BE2C (cell line): ENCODE measurements around the gene GPR32.

Source experiments
- DNase-seq: peaks from one replicate; pipeline ENCODE4 v3.0.0-alpha.2; 2020
- H3K27me3 ChIP-seq: fragments of 250-450 bp; sonication (Bioruptor Pico); 2 replicates; pipeline ENCODE4 v1.5.1; 2020; ENCODE audit warnings: mild to moderate bottlenecking
- H3K36me3 ChIP-seq: fragments of 250-450 bp; sonication (Bioruptor Pico); 2 replicates; pipeline ENCODE4 v1.5.1; 2020; ENCODE audit warnings: mild to moderate bottlenecking
- H3K4me1 ChIP-seq: fragments of 250-450 bp; sonication (Bioruptor Pico); 2 replicates; pipeline ENCODE4 v1.5.1; 2020
- H3K4me3 ChIP-seq: 2 replicates; pipeline ENCODE4 v1.5.1; 2011; ENCODE audit warnings: low read depth, low read length
- H3K9me3 ChIP-seq: fragments of 250-450 bp; sonication (Bioruptor Pico); 2 replicates; pipeline ENCODE4 v1.5.1; 2020
- TF ChIP-seq, protein P1 (sequence below): IDR thresholded peaks from 2 replicates; pipeline ENCODE4 v1.5.1; 2012; ENCODE audit warnings: mild to moderate bottlenecking, low read depth, low read length

Gene GPR32

DNA sequence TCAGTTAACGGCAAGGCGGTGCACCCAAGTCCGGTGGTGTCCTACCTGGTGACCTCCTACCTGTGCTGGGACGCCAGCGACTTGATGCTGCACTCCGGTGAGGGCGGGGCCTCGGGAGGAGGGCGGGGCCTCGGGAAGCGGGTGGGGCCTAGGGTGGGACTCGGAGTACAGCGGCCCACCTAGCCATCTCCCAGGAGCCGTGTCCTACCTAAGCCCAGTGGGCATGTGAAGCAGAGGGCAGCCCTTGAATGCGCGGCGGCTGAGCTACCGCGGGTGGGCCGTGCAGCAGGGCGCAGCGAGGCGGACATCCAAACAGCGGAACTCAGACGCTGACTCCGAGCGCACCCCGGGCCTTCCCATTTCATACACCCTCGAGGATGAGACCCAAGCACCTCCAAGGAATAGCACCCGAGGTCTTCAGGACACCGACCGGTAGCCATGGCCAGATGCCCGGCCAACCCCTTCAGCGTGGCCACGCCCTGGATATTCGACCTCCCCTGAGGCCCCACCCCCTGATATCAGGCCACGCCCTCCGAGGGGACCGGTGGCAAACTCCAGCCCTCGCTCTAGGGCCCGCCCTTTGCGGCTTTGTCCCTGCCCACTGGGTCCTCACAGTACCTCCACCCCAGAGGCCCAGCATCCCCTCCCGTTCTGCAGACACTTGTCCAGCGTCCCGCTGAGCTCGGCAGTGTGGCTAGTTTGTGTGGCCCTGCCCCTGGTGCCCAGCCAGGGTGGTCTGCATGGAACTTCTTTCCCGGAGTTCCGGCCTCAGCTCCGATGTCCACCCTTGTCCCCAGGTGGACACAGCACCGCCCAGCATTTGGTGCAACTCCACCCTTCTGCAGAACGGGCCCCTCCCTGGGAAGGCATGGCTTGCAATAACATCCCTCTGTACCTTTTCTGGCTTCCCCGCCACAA lies 47.9 kb downstream of the GPR32 start:
- H3K9me3 ChIP-seq, result no peaks in the 10 kb centered on the region; the same call in 1 of the 2 replicates
- H3K4me1 ChIP-seq, result peaks cover 17% of the 10 kb centered on the region
- peak; percentile 95 for DNase-seq
- H3K27me3 ChIP-seq, result no peaks in the 10 kb centered on the region
- peak overlapping the region; percentile 71 for H3K4me3 ChIP-seq
- H3K36me3 ChIP-seq, result no peaks in the 10 kb centered on the region
- TF ChIP-seq, protein P1, sequence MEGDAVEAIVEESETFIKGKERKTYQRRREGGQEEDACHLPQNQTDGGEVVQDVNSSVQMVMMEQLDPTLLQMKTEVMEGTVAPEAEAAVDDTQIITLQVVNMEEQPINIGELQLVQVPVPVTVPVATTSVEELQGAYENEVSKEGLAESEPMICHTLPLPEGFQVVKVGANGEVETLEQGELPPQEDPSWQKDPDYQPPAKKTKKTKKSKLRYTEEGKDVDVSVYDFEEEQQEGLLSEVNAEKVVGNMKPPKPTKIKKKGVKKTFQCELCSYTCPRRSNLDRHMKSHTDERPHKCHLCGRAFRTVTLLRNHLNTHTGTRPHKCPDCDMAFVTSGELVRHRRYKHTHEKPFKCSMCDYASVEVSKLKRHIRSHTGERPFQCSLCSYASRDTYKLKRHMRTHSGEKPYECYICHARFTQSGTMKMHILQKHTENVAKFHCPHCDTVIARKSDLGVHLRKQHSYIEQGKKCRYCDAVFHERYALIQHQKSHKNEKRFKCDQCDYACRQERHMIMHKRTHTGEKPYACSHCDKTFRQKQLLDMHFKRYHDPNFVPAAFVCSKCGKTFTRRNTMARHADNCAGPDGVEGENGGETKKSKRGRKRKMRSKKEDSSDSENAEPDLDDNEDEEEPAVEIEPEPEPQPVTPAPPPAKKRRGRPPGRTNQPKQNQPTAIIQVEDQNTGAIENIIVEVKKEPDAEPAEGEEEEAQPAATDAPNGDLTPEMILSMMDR, result no peak

DNA sequence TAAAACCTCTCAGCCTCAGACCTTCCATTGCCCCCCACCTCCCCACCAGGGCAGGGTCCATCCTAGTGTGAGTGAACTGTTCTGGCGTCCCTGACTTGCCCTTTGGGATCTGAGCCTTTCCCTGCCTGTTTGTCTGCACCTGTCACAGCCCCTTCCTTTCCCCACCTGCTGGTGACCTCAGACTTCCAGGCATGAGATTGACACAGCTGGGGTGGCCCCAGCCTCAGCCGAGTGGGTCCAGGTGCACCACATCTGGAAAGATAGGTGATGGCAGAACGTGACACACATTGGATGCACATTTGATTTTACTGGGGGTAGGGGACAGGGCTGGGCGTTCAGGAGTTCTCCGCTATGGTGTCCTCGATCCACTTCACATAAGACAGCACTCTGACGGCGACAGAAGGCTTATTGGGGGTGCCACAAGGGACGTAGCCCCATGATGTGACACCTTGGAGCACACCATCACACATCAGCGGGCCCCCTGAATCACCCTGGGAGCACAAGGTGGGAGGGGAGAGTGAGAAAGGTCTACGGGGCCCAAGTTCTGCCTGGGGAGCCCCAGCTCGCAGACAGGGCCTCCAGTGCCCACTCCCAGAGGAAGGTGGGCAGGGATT lies 48.7 kb downstream of the GPR32 start:
- TF ChIP-seq, protein P1, result no peak
- no peak overlapping the region for H3K4me3 ChIP-seq
- no peaks in the 10 kb centered on the region for H3K27me3 ChIP-seq
- no peaks in the 10 kb centered on the region for H3K36me3 ChIP-seq
- no peak for DNase-seq
- peaks cover 17% of the 10 kb centered on the region for H3K4me1 ChIP-seq
- no peaks in the 10 kb centered on the region; the same call in 1 of the 2 replicates for H3K9me3 ChIP-seq

DNA sequence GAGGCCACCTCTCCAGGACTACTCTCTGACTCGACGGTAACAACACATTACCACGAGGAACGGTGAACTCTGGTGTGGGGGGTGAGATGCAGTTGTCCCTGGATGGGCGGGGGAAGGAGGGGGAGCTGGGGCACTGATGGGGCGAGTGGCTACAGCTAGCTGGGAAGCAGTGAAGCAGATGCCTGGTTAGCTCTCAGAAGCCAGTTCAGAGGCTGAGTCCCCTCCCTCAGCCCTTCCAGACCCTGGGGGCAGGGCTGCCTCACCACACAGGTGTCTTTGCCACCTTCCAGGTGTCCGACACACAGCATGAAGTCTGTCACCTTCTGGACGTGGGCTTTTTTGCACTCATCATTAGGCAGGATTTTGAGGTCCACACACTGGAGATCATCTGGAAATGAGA lies 49.4 kb downstream of the GPR32 start:
- no peaks in the 10 kb centered on the region; the same call in 1 of the 2 replicates for H3K9me3 ChIP-seq
- peaks cover 17% of the 10 kb centered on the region for H3K4me1 ChIP-seq
- no peaks in the 10 kb centered on the region for H3K27me3 ChIP-seq
- no peak for DNase-seq
- TF ChIP-seq, protein P1, result no peak
- H3K36me3 ChIP-seq, result no peaks in the 10 kb centered on the region
- no peak overlapping the region for H3K4me3 ChIP-seq

DNA sequence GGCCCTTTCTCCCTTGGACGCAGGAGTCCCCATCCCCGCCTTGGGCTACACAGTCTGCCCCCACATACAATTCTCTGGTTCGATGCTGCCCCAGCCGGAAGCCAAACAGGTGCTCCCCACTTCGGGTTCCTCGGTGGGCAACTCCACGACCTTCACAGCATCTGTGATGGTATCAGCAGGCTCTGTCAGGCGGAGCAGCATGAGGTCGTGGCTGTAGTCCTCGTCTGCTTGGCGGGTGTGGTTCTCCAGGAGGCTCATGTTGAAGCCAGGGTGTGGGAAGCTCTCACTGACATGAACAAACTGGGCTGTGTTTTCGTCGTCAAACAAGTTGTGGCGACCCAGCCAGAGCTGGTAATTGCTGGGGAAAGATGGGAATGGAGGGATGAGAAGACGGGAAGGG lies 49.8 kb downstream of the GPR32 start:
- Histone ChIP-seq H3K9me3 (no peaks in the 10 kb centered on the region; the same call in 1 of the 2 replicates), H3K4me3 (no peak overlapping the region), H3K27me3 (no peaks in the 10 kb centered on the region), H3K4me1 (peaks cover 17% of the 10 kb centered on the region), H3K36me3 (no peaks in the 10 kb centered on the region)
- DNase-seq, result no peak
- TF ChIP-seq, protein P1, result no peak

DNA sequence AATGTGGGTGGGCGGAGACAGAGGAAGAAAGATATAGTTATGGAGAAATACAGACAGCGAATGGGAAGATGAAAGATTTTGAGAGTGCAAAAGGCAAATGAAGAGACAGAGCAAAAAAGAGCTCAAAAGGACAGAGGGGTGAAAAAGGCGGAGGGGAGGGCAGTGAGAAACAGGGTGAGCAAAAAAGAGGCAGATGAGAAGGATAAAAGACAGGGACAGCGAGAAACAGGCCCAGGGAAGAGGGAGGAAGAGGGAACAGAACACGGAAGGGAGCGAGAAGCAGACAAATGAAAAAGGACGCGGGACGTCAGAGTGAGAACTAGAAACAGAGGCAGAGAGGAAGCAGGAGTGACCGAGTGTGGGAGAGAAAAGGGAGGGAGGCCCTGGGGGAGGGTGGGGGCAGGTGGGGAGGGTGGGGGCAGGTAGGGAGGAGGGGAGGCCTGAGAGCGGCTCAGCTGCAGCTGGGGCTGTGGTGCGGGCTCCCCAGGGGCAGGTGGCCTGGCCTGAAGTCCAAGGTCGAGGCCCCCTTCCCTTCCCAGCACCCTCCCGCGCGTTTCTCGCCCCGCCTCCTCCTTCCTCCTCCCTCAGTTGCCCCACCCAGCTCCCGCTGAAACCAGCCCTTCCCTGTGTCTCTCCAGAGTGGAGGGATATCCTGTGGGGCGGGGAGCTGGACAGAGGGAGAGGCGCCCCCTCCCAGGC lies 50.4 kb downstream of the GPR32 start:
- no peaks in the 10 kb centered on the region for H3K9me3 ChIP-seq
- TF ChIP-seq, protein P1, result no peak
- H3K4me1 ChIP-seq, result peaks cover 17% of the 10 kb centered on the region
- no peaks in the 10 kb centered on the region for H3K27me3 ChIP-seq
- peak; percentile 38 for DNase-seq
- no peak overlapping the region; the same call in 1 of the 2 replicates for H3K4me3 ChIP-seq
- no peaks in the 10 kb centered on the region for H3K36me3 ChIP-seq
